ENCODE measurements around the gene ANKIB1. TPM values are rescaled to one million over a fixed set of nuclear protein-coding genes. Genes with fewer than 3 reads are reported as not detected.

The ANKIB1 gene
- 10 to 100 TPM; 34.8 to 39.9 TPM for total RNA-seq

GRCh38 chr7:92245487-92246359 lies at the start of gene ANKIB1, which contains the start of gene KRIT1:
Gene ANKIB1, plus strand, starts transcription at chr7:92245974. Its CDS starts 49,005 bp downstream, at chr7:92294979.
Gene KRIT1, minus strand, starts transcription at chr7:92245914. Its CDS starts 3,779 bp downstream, at chr7:92242135.
- ChIA-PET POLR2A (interaction anchor here (1.0 to 3.2 kb wide), 8 partner anchors 8 to 791 kb away, joined by 3 to 17 read pairs (median 4); partner anchors contain the start of genes CYP51A1, GATAD1, PEX1 and RBM48), CTCF (interaction anchor here (0.6 to 2.5 kb wide), 6 partner anchors 111 to 364 kb away, joined by 3 to 20 read pairs (median 4); partner anchors contain the start of genes CYP51A1, GATAD1 and RBM48)
- Mint-ChIP-seq H3K27me3 (no peaks in the 10 kb centered on the region), H3K27ac (peak within 1 kb of the TSS; percentile 100), H3K36me3 (peaks cover 9% of the 10 kb centered on the region), H3K4me3 (peak within 1 kb of the TSS; percentile 99), H3K9me3 (no peaks in the 10 kb centered on the region), H3K4me1 (ENCODE audit: low read depth) (peaks cover 29% of the 10 kb centered on the region)
- peak; percentile 92 for DNase-seq
- intact Hi-C loops (cut with micrococcal nuclease): loop anchor here (1.0 to 5.0 kb wide), 6 partner anchors 67 to 342 kb away; partner anchors contain the start of genes AKAP9, CYP51A1, LRRD1 and PEX1

- Mint-ChIP-seq H3K4me3 (no peak overlapping the region), H3K9me3 (no peaks in the 10 kb centered on the region), H3K36me3 (peaks cover 50% of the 10 kb centered on the region), H3K4me1 (ENCODE audit: low read depth) (no peaks in the 10 kb centered on the region), H3K27ac (no peak overlapping the region), H3K27me3 (no peaks in the 10 kb centered on the region)
- ChIA-PET CTCF (no interaction called here), POLR2A (no interaction called here)
- no peak for DNase-seq
- intact Hi-C loops (cut with micrococcal nuclease): no loop called here
Observed at GRCh38 chr7:92200791-92201190, 45.0 kb upstream of the ANKIB1 start.

GRCh38 chr7:92205987-92206386 lies 39.8 kb upstream of the ANKIB1 start:
- Mint-ChIP-seq H3K4me1 (ENCODE audit: low read depth) (peaks cover 10% of the 10 kb centered on the region), H3K36me3 (peaks cover 70% of the 10 kb centered on the region), H3K9me3 (peaks cover 17% of the 10 kb centered on the region), H3K4me3 (no peak overlapping the region), H3K27ac (no peak overlapping the region), H3K27me3 (no peaks in the 10 kb centered on the region)
- no peak for DNase-seq
- ChIA-PET CTCF (no interaction called here), POLR2A (interaction anchor here (0.7 kb wide), 1 partner anchor 110 kb away, joined by 3 read pairs; no protein-coding TSS in a partner anchor)
- intact Hi-C loops (cut with micrococcal nuclease): no loop called here

- intact Hi-C loops (cut with micrococcal nuclease): no loop called here
- no peaks in the 10 kb centered on the region for H3K27me3 Mint-ChIP-seq
- DNase-seq: no peak
- peaks cover 20% of the 10 kb centered on the region for H3K9me3 Mint-ChIP-seq
- H3K4me1 Mint-ChIP-seq (ENCODE audit: low read depth): peaks cover 10% of the 10 kb centered on the region
- peaks cover 74% of the 10 kb centered on the region for H3K36me3 Mint-ChIP-seq
- H3K4me3 Mint-ChIP-seq: no peak overlapping the region
- ChIA-PET CTCF (interaction anchor here (0.6 kb wide), 1 partner anchor 29 kb away, joined by 3 read pairs; no protein-coding TSS in a partner anchor), POLR2A (no interaction called here)
- H3K27ac Mint-ChIP-seq: no peak overlapping the region
Observed at GRCh38 chr7:92206672-92207071, 39.1 kb upstream of the ANKIB1 start.

GRCh38 chr7:92221766-92222165 lies 24.0 kb upstream of the ANKIB1 start:
- POLR2A ChIA-PET: no interaction called here
- no peaks in the 10 kb centered on the region for H3K9me3 Mint-ChIP-seq

GRCh38 chr7:92226981-92227380 lies 18.8 kb upstream of the ANKIB1 start:
- peaks cover 11% of the 10 kb centered on the region for H3K4me1 Mint-ChIP-seq (ENCODE audit: low read depth)
- H3K27ac Mint-ChIP-seq: no peak overlapping the region
- CTCF ChIA-PET: no interaction called here
- H3K27me3 Mint-ChIP-seq: no peaks in the 10 kb centered on the region
- no peak overlapping the region for H3K4me3 Mint-ChIP-seq
- intact Hi-C loops (cut with micrococcal nuclease): no loop called here
- no peak for DNase-seq
- POLR2A ChIA-PET: no interaction called here
- peaks cover 6% of the 10 kb centered on the region for H3K9me3 Mint-ChIP-seq
- H3K36me3 Mint-ChIP-seq: peaks cover 55% of the 10 kb centered on the region

More at GRCh38 chr7:92221766-92222165, 24.0 kb upstream of the ANKIB1 start:
- no peak overlapping the region for H3K27ac Mint-ChIP-seq
- peaks cover 50% of the 10 kb centered on the region for H3K36me3 Mint-ChIP-seq
- no peaks in the 10 kb centered on the region for H3K4me1 Mint-ChIP-seq (ENCODE audit: low read depth)
- H3K27me3 Mint-ChIP-seq: no peaks in the 10 kb centered on the region
- DNase-seq: no peak
- intact Hi-C loops (cut with micrococcal nuclease): no loop called here
- CTCF ChIA-PET: no interaction called here
- H3K4me3 Mint-ChIP-seq: no peak overlapping the region

- no peak overlapping the region for H3K27ac Mint-ChIP-seq
- H3K4me3 Mint-ChIP-seq: no peak overlapping the region
- no peak for DNase-seq
- peaks cover 56% of the 10 kb centered on the region for H3K36me3 Mint-ChIP-seq
- H3K9me3 Mint-ChIP-seq: peaks cover 6% of the 10 kb centered on the region
- ChIA-PET POLR2A (no interaction called here), CTCF (no interaction called here)
- H3K4me1 Mint-ChIP-seq (ENCODE audit: low read depth): peaks cover 11% of the 10 kb centered on the region
- intact Hi-C loops (cut with micrococcal nuclease): no loop called here
- H3K27me3 Mint-ChIP-seq: no peaks in the 10 kb centered on the region
Observed at GRCh38 chr7:92228100-92228499, 17.7 kb upstream of the ANKIB1 start.

- CTCF ChIA-PET: no interaction called here
- peaks cover 61% of the 10 kb centered on the region for H3K36me3 Mint-ChIP-seq
- DNase-seq: no peak
- H3K27ac Mint-ChIP-seq: no peak overlapping the region
- intact Hi-C loops (cut with micrococcal nuclease): no loop called here
- H3K9me3 Mint-ChIP-seq: peaks cover 6% of the 10 kb centered on the region
- H3K4me3 Mint-ChIP-seq: no peak overlapping the region
- no peaks in the 10 kb centered on the region for H3K27me3 Mint-ChIP-seq
- POLR2A ChIA-PET: no interaction called here
- peaks cover 11% of the 10 kb centered on the region for H3K4me1 Mint-ChIP-seq (ENCODE audit: low read depth)
Observed at GRCh38 chr7:92228742-92229141, 17.0 kb upstream of the ANKIB1 start.

GRCh38 chr7:92230547-92230946 lies 15.2 kb upstream of the ANKIB1 start:
- H3K27ac Mint-ChIP-seq: peak overlapping the region; percentile 13
- POLR2A ChIA-PET: no interaction called here
- H3K9me3 Mint-ChIP-seq: peaks cover 6% of the 10 kb centered on the region
- peaks cover 59% of the 10 kb centered on the region for H3K36me3 Mint-ChIP-seq
- H3K27me3 Mint-ChIP-seq: no peaks in the 10 kb centered on the region
- no peak for DNase-seq
- CTCF ChIA-PET: no interaction called here
- no peak overlapping the region for H3K4me3 Mint-ChIP-seq
- intact Hi-C loops (cut with micrococcal nuclease): no loop called here
- peaks cover 11% of the 10 kb centered on the region for H3K4me1 Mint-ChIP-seq (ENCODE audit: low read depth)

- ChIA-PET POLR2A (interaction anchor here (0.7 kb wide), 1 partner anchor 9 kb away, joined by 3 read pairs; no protein-coding TSS in a partner anchor), CTCF (interaction anchor here (0.9 to 1.3 kb wide), 2 partner anchors 205 to 219 kb away, joined by 3 to 4 read pairs; partner anchors contain the start of gene GATAD1)
- Mint-ChIP-seq H3K4me3 (no peak overlapping the region), H3K27ac (no peak overlapping the region), H3K36me3 (peaks cover 15% of the 10 kb centered on the region), H3K4me1 (ENCODE audit: low read depth) (peaks cover 25% of the 10 kb centered on the region), H3K9me3 (no peaks in the 10 kb centered on the region), H3K27me3 (no peaks in the 10 kb centered on the region)
- intact Hi-C loops (cut with micrococcal nuclease): no loop called here
- no peak for DNase-seq
Observed at GRCh38 chr7:92242972-92243371, 2.8 kb upstream of the ANKIB1 start.

- H3K4me1 Mint-ChIP-seq (ENCODE audit: low read depth): peaks cover 29% of the 10 kb centered on the region
- H3K4me3 Mint-ChIP-seq: peak overlapping the region; percentile 99
- ChIA-PET POLR2A (interaction anchor here (1.0 to 3.2 kb wide), 8 partner anchors 9 to 792 kb away, joined by 3 to 17 read pairs (median 4); partner anchors contain the start of genes CYP51A1, GATAD1, PEX1 and RBM48), CTCF (interaction anchor here (0.6 to 2.5 kb wide), 5 partner anchors 112 to 363 kb away, joined by 3 to 20 read pairs (median 4); partner anchors contain the start of genes GATAD1 and RBM48)
- H3K27me3 Mint-ChIP-seq: no peaks in the 10 kb centered on the region
- DNase-seq: no peak
- H3K27ac Mint-ChIP-seq: peak overlapping the region; percentile 100
- H3K9me3 Mint-ChIP-seq: no peaks in the 10 kb centered on the region
- intact Hi-C loops (cut with micrococcal nuclease): loop anchor here (1.0 to 5.0 kb wide), 5 partner anchors 66 to 342 kb away; partner anchors contain the start of genes CYP51A1, LRRD1, PEX1 and RBM48
- peaks cover 9% of the 10 kb centered on the region for H3K36me3 Mint-ChIP-seq
Observed at GRCh38 chr7:92244808-92245486, 827 bp upstream of the ANKIB1 start.

Data from activated CD4-positive, alpha-beta memory T cell treated with anti-CD3 and anti-CD28 coated beads for 36 hours (primary cell).